K562 (cell line): ENCODE results near the gene SLC39A11. TPM values are rescaled to one million over a fixed set of nuclear protein-coding genes. Genes with fewer than 3 reads are reported as not detected.

Source experiments
- ATAC-seq: fragments of 200-7000 bp; cut with Tn5 transposase; 3 replicates; pipeline ENCODE4 v1.9.1; 2020; ENCODE audit warnings: moderate library complexity
- BruUV-seq: library from RNA; stranded (reverse); fragments of 400-500 nt; replicated peaks from 2 replicates; lab custom pipeline; 2021; lab: Mats Ljungman, UMichigan
- CTCF ChIA-PET: fragments of 300-600 bp; formaldehyde crosslinking; extraction: SDS; loops from one replicate; lab custom pipeline; 2021; ENCODE audit warnings: low intra/inter-chr PET ratio; lab: Yijun Ruan, JAX
- POLR2A ChIA-PET: fragments of 300-600, 350-650 bp; sonication (Branson Sonifier 250); formaldehyde crosslinking; extraction: SDS; loops from one replicate; lab custom pipeline; 2021; ENCODE audit warnings: antibody characterized with exemption, inconsistent platforms; lab: Yijun Ruan, JAX
- DNase-seq, 4 experiments: peaks; one replicate each; pipeline versions ENCODE4 v3.0.0 to v3.0.0-alpha.2; 2011 to 2018; ENCODE audit warnings: low spot score in 3 of 4, mixed read lengths in 3 of 4; ENCODE audit errors: extremely low read depth in 1 of 4
- FAIRE-seq: peaks from 2 replicates; lab custom pipeline; 2011; peaks lifted over from hg19 to GRCh38; lab: Jason Lieb, UNC
- H2AFZ ChIP-seq: 2 replicates; pipeline ENCODE4 v1.6.0; 2011; ENCODE audit warnings: low read depth, low read length, control low read depth, inconsistent platforms
- H3K27ac ChIP-seq: fragments of 200-600 bp; 3 replicates; pipeline ENCODE4 v1.8.0; 2011; ENCODE audit warnings: low read depth, mild to moderate bottlenecking, control low read depth, inconsistent platforms, low read length, moderate library complexity, mixed read lengths; ENCODE audit errors: extremely low read depth
- H3K27me3 ChIP-seq, 2 experiments: fragments of 300-600 bp in 1 of 2; 2 replicates in 1 of 2; 3 replicates in 1 of 2; pipeline versions ENCODE4 v1.6.0 to v1.8.0; 2011; ENCODE audit warnings: inconsistent platforms in 2 of 2, low read length in 2 of 2, mild to moderate bottlenecking in 1 of 2, mixed read lengths in 1 of 2, moderate library complexity in 1 of 2; ENCODE audit not compliant: control insufficient read depth in 2 of 2, insufficient read depth in 2 of 2
- H3K36me3 ChIP-seq: fragments of 300-600 bp; 3 replicates; pipeline ENCODE4 v1.8.0; 2011; ENCODE audit warnings: mild to moderate bottlenecking, low read length, inconsistent platforms; ENCODE audit not compliant: control insufficient read depth, insufficient read depth
- H3K4me1 ChIP-seq, 2 experiments: fragments of 200-600 bp in 1 of 2; replicated peaks in 1 of 2; 2 replicates in 1 of 2; 3 replicates in 1 of 2; pipeline versions ENCODE4 v1.5.1 to v1.8.0; 2011; ENCODE audit warnings: inconsistent platforms in 2 of 2, low read length in 2 of 2, mild to moderate bottlenecking in 1 of 2, mixed read lengths in 1 of 2, moderate library complexity in 1 of 2; ENCODE audit not compliant: control insufficient read depth in 2 of 2, insufficient read depth in 2 of 2
- H3K4me2 ChIP-seq: 2 replicates; pipeline ENCODE4 v1.6.1; 2011; ENCODE audit warnings: low read length, control low read depth, inconsistent platforms, mixed read lengths; ENCODE audit not compliant: insufficient read depth
- H3K4me3 ChIP-seq: fragments of 200-600 bp; sonication (generic), shearing (Covaris generic); 2 replicates; pipeline ENCODE4 v1.5.1; 2016; ENCODE audit warnings: control low read depth, inconsistent platforms
- H3K79me2 ChIP-seq: fragments of 200-600 bp; 3 replicates; pipeline ENCODE4 v1.8.0; 2011; ENCODE audit warnings: low read length, inconsistent platforms; ENCODE audit not compliant: control insufficient read depth, insufficient read depth
- H3K9ac ChIP-seq, 2 experiments: 2 replicates each; pipeline versions ENCODE4 v1.6.0 to v1.6.1; 2011; ENCODE audit warnings: low read depth in 2 of 2, low read length in 2 of 2, control low read depth in 1 of 2, inconsistent platforms in 1 of 2, mild to moderate bottlenecking in 1 of 2, mixed read lengths in 1 of 2; ENCODE audit not compliant: insufficient read depth in 1 of 2
- H3K9me1 ChIP-seq: one replicate; pipeline ENCODE4 v1.6.0; 2011; ENCODE audit warnings: inconsistent platforms, mild to moderate bottlenecking, low read length, moderate library complexity; ENCODE audit not compliant: control insufficient read depth, insufficient read depth
- H3K9me3 ChIP-seq: replicated peaks from 2 replicates; pipeline ENCODE4 v1.5.1; 2011; ENCODE audit warnings: low read depth, low read length, inconsistent platforms; ENCODE audit not compliant: control insufficient read depth, insufficient read depth
- H4K20me1 ChIP-seq: replicated peaks from 2 replicates; pipeline ENCODE4 v1.6.1; 2011; ENCODE audit warnings: low read length, inconsistent platforms, mixed read lengths; ENCODE audit not compliant: control insufficient read depth, insufficient read depth
- ARID3A ChIP-seq: IDR thresholded peaks from 2 replicates; pipeline ENCODE4 v1.6.1; 2012; ENCODE audit warnings: low read depth, low read length, improper control_type of control experiment, borderline replicate concordance
- BHLHE40 ChIP-seq: IDR thresholded peaks from 2 replicates; pipeline ENCODE4 v1.6.1; 2011; ENCODE audit warnings: low read length, improper control_type of control experiment
- CSDE1 ChIP-seq, 2 experiments: fragments of 450-650 bp; IDR thresholded peaks; 2 replicates each; pipeline ENCODE4 v1.6.1; 2016; ENCODE audit warnings: mild to moderate bottlenecking in 1 of 2
- EGR1 ChIP-seq: fragments of 450-650 bp; conservative IDR thresholded peaks from 2 replicates; pipeline ENCODE4 v1.6.1; 2017; ENCODE audit warnings: mild to moderate bottlenecking
- ELF1 ChIP-seq: fragments of 200-800 bp; sonication (Bioruptor generic); IDR thresholded peaks from 2 replicates; pipeline ENCODE4 v1.6.1; 2016; ENCODE audit warnings: missing genetic modification characterization, missing compliant biosample characterization
- NCOA6 ChIP-seq: fragments of 450-650 bp; IDR thresholded peaks from 2 replicates; pipeline ENCODE4 v1.6.1; 2017; ENCODE audit warnings: mild to moderate bottlenecking
- NRF1 ChIP-seq, 2 experiments: fragments of 450-650 bp; IDR thresholded peaks in 1 of 2; conservative IDR thresholded peaks in 1 of 2; 2 replicates each; pipeline ENCODE4 v1.6.1; 2014; ENCODE audit warnings: mild to moderate bottlenecking in 2 of 2
- PKNOX1 ChIP-seq: fragments of 450-650 bp; IDR thresholded peaks from 2 replicates; pipeline ENCODE4 v1.6.1; 2016
- SETDB1 ChIP-seq: IDR thresholded peaks from one replicate; pipeline ENCODE4 v1.6.1; 2012; ENCODE audit warnings: low read length, control low read depth, inconsistent platforms
- SREBF2 ChIP-seq: sonication (generic); formaldehyde crosslinking; IDR thresholded peaks from 2 replicates; pipeline ENCODE4 v1.4.0; 2020; ENCODE audit warnings: mild to moderate bottlenecking, missing genetic modification reagents
- TFAP4 ChIP-seq: sonication (generic); formaldehyde crosslinking; IDR thresholded peaks from 2 replicates; pipeline ENCODE4 v1.8.0; 2022; ENCODE audit warnings: missing genetic modification reagents, mild to moderate bottlenecking, moderate library complexity, borderline replicate concordance
- THRB ChIP-seq: fragments of 450-650 bp; formaldehyde crosslinking; conservative IDR thresholded peaks from 2 replicates; pipeline ENCODE4 v1.4.0; 2022; ENCODE audit warnings: mild to moderate bottlenecking, missing genetic modification characterization
- ZBTB7A ChIP-seq: IDR thresholded peaks from 2 replicates; pipeline ENCODE4 v1.6.1; 2011; ENCODE audit warnings: low read depth, mild to moderate bottlenecking, low read length, moderate library complexity, borderline replicate concordance; ENCODE audit not compliant: control insufficient read depth
- ZNF609 ChIP-seq: sonication (generic); formaldehyde crosslinking; IDR thresholded peaks from 2 replicates; pipeline ENCODE4 v1.8.1; 2023; ENCODE audit warnings: missing genetic modification reagents, mild to moderate bottlenecking, borderline replicate concordance
- WGBS: fragments of 100-300 bp; shearing (Covaris generic); methylation state at CpG from one replicate; pipeline ENCODE4 v1.1.6; 2016; ENCODE audit warnings: low coverage, mixed read lengths; ENCODE audit not compliant: insufficient coverage; ENCODE audit errors: missing lambda C conversion rate; 5-methylcytosine and 5-hydroxymethylcytosine counted together
- in situ Hi-C: fragments of 300-500 bp; cut with MboI; formaldehyde crosslinking; loops from 4 replicates; pipeline ENCODE4 v1.15.0; 2018; ENCODE audit warnings: inconsistent platforms, mixed read lengths
- intact Hi-C: fragments of 100-400 bp; cut with micrococcal nuclease; formaldehyde crosslinking; loops from 2 replicates; pipeline ENCODE4 v1.14.2; 2022
- polyA plus RNA-seq, 8 experiments: library from polyadenylated mRNA; depleted of rRNA in 4 of 8; stranded (reverse) in 5 of 8; unstranded in 3 of 8; fragments of >200 nt; fragmentation: Nextera tagmentation in 2 of 8; fragmentation: Illumina TruSeq in 1 of 8; extraction: Ambion mirVana in 2 of 8; extraction: Trizol in 1 of 8; gene quantifications; 2 replicates each; pipeline versions ENCODE4 v1.2.1 to v1.2.3, GENCODE V29; 2011 to 2014; ENCODE audit warnings: inconsistent platforms in 1 of 8, missing spikeins in 1 of 8
- total RNA-seq, 7 experiments: library from RNA; depleted of rRNA in 6 of 7; stranded (reverse); fragments of >200 nt in 6 of 7; fragmentation: Illumina TruSeq in 2 of 7; extraction: Trizol in 2 of 7; gene quantifications; 2 replicates each; pipeline versions ENCODE4 v1.2.1 to v1.2.3, GENCODE V29; 2011 to 2021; ENCODE audit warnings: low replicate concordance in 1 of 7

The SLC39A11 gene
- total and polyA plus RNA-seq, 9 of the 15 experiments (the other 6 are each of a cell fraction or from before 2014, with no cell fraction given), result 10.5 to 26.4 (median 13.4) TPM

GRCh38 chr17:72605543-72605942 is 486.9 kb downstream of the SLC39A11 start:
- Histone ChIP-seq H3K36me3 (no peaks in the 10 kb centered on the region), H3K27ac (no peak overlapping the region), H3K9me1 (no peaks in the 10 kb centered on the region), H3K9me3 (no peaks in the 10 kb centered on the region), H3K27me3 (peaks cover 3 to 16% of the 10 kb centered on the region in 2 experiments; a peak in 1 of 5 replicates), H3K79me2 (no peaks in the 10 kb centered on the region), H3K9ac (no peak overlapping the region), H3K4me2 (no peak overlapping the region), H4K20me1 (no peaks in the 10 kb centered on the region), H3K4me3 (no peak overlapping the region), H3K4me1 (no peaks in the 10 kb centered on the region), H2AFZ (no peak overlapping the region)
- in situ Hi-C loops (no loop called here), intact Hi-C loops (no loop called here)
- FAIRE-seq (no peak), DNase-seq (no peak), ATAC-seq (no peak)
- 0% methylated on average over 1 of the region's 1 CpG for WGBS
- BruUV-seq, result no TSS peak
- ChIA-PET CTCF (no interaction called here), POLR2A (no interaction called here)
- TF ChIP-seq THRB (CRISPR knock-in tag) (no peak), TFAP4 (CRISPR knock-in tag) (no peak), SREBF2 (CRISPR knock-in tag) (no peak), NRF1 (conservative IDR thresholded peaks at IDR 0.05 in 1 of 2, IDR thresholded peaks at IDR 0.05 in 1 of 2) (no peak), ARID3A (no peak), EGR1 (no peak), ZNF609 (CRISPR knock-in tag) (no peak), CSDE1 (IDR thresholded peaks at IDR 0.05) (no peak), ZBTB7A (no peak), PKNOX1 (no peak), SETDB1 (no peak), BHLHE40 (no peak), NCOA6 (no peak), ELF1 (no peak)
